Testis (tissue), 2 donors: ENCODE data around the gene CCM2.

Source experiments
- CTCF ChIP-seq, 3 experiments: fragments of 450-650 bp in 2 of 3; fragments of 200-600 bp in 1 of 3; sonication (generic) in 1 of 3; IDR thresholded peaks; one replicate each; pipeline ENCODE4 v1.5.1; 2016 to 2019; ENCODE audit warnings: antibody characterized with exemption in 3 of 3, mild to moderate bottlenecking in 2 of 3, moderate library complexity in 1 of 3
- POLR2A ChIP-seq: fragments of 450-650 bp; IDR thresholded peaks from one replicate; pipeline ENCODE4 v1.6.1; 2017; ENCODE audit warnings: antibody characterized with exemption, mild to moderate bottlenecking, moderate library complexity

GRCh38 chr7:45084901-45085618 lies 85.1 kb downstream of the CCM2 start:
- no peak for TF ChIP-seq CTCF (IDR thresholded peaks at IDR 0.05)
- TF ChIP-seq POLR2A = no peak
